ENCODE measurements around the gene NMRK1. TPM values are rescaled to one million over a fixed set of nuclear protein-coding genes. Genes with fewer than 3 reads are reported as not detected.

NMRK1 gene
- total and polyA plus RNA-seq, 2 donors (not counting 1 experiment from before 2014, with no cell fraction given) = 10.1 TPM

DNA sequence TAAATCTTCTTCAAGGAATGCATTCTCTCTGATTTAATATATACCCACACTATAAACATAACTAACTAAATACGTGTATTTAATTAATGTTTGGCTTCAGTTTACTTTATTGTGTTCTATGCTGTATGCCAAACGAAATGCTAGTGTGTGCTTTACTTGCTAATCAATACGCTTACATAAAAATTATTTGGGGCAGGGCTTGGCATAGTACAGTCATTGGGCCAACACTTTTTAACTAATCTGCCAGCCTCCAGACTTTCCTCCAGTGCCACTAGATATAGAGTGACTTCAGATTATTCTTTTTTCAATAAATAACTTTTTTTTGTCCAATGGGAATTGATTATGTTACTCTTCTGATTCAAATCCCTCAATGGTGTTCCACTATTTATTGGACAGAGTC, 51.2 kb downstream of the NMRK1 start:
- CTCF ChIA-PET = no interaction called here
- 100% methylated on average over 1 of the region's 3 CpGs for WGBS (ENCODE audit: insufficient coverage)

DNA sequence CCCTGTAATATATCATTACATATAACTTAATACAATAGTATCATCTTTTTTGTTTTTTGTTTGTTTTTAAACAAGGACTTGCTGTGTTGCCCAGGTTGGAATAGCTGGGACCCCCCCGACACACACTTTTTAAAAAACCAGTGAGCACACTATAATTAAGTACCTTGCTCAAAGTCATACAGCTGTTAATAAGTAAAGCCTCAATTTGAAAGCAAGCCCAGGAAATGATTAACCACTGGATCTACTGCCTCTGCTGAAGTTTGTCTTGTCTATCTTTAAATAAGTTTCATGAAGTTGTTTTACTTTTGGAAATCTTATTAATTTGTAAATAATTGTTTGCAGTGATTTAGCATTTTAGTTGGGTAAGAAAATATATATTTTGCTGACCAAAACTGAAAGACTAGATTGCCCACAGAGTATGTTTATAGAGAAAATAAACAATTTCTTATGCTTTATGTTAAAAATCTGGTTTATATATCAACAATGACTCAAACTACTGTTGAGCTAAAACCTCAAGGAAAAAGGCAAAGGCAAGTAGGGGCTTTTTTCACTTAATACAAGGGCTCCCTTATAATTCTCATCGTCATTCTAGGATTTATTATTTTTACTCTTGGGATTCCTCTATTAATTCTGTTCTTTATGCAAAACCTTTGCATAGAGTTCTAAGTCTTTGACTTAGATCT, 54.0 kb downstream of the NMRK1 start:
- H3K27ac ChIP-seq (ENCODE audit: low read length in 2 of 2) = no peak overlapping the region
- WGBS (ENCODE audit: insufficient coverage) = no CpG with 5 or more reads among the region's 2 CpGs
- H3K4me1 ChIP-seq (ENCODE audit: control insufficient read depth in 2 of 2, insufficient read depth in 2 of 2, low read length in 2 of 2) = peaks cover 0 to 2% of the 10 kb centered on the region in 2 donors
- no peaks in the 10 kb centered on the region for H4K20me1 ChIP-seq (ENCODE audit: control insufficient read depth, insufficient read depth, low read length, poor library complexity, severe bottlenecking)
- H3K9me3 Mint-ChIP-seq (ENCODE audit: insufficient read depth) = no peaks in the 10 kb centered on the region
- DNase-seq (no peak), ATAC-seq (ENCODE audit: low read depth) (no peak)
- no peak overlapping the region for H3K9ac ChIP-seq (ENCODE audit: low read length)
- H3K27me3 Mint-ChIP-seq = peaks cover 10% of the 10 kb centered on the region
- intact Hi-C loops (cut with micrococcal nuclease) = no loop called here
- CTCF ChIA-PET = interaction anchor here (1.3 kb wide), 1 partner anchor 42 kb away, joined by 3 read pairs; no protein-coding TSS in a partner anchor
- no peak overlapping the region for H2AFZ ChIP-seq (ENCODE audit: insufficient read depth, low read depth, low read length, poor library complexity, severe bottlenecking)
- no peak overlapping the region for H3K27ac Mint-ChIP-seq
- H3K4me2 ChIP-seq (replicated peaks; ENCODE audit: low read depth, low read length, poor library complexity, severe bottlenecking) = no peak overlapping the region
- H3K4me3 Mint-ChIP-seq = no peak overlapping the region
- POLR2A ChIA-PET = no interaction called here
- H3K9me3 ChIP-seq (ENCODE audit: control extremely low read depth in 1 of 3, control insufficient read depth in 2 of 3, insufficient read depth in 1 of 3, low read length in 2 of 3) = no peaks in the 10 kb centered on the region
- TF ChIP-seq EZH2 (IDR thresholded peaks at IDR 0.05; ENCODE audit: borderline replicate concordance, insufficient read depth, low read depth, low read length, poor library complexity, severe bottlenecking) = no peak
- no peak for TF ChIP-seq CTCF (IDR thresholded peaks at IDR 0.05)
- no peaks in the 10 kb centered on the region for H3K36me3 ChIP-seq (replicated peaks in 1 of 2; ENCODE audit: control extremely low read depth in 1 of 2, control insufficient read depth in 1 of 2, extremely low read depth in 1 of 2, insufficient read depth in 2 of 2, low read length in 1 of 2)
- H3K4me3 ChIP-seq (ENCODE audit: control extremely low read depth in 1 of 5, extremely low read depth in 1 of 5, insufficient read depth in 1 of 5, low read depth in 2 of 5, low read length in 4 of 5) = no peak overlapping the region
- no peaks in the 10 kb centered on the region for H3K27me3 ChIP-seq (replicated peaks in 1 of 4; ENCODE audit: control extremely low read depth in 1 of 4, control insufficient read depth in 3 of 4, insufficient read depth in 4 of 4, low read length in 3 of 4)
- no peaks in the 10 kb centered on the region for H3K79me2 ChIP-seq (ENCODE audit: control insufficient read depth, insufficient read depth, low read length)
- H3K4me1 Mint-ChIP-seq = no peaks in the 10 kb centered on the region

More for the DNA sequence above, 51.2 kb downstream of the NMRK1 start:
- DNase-seq (no peak), ATAC-seq (ENCODE audit: low read depth) (no peak)
- H2AFZ ChIP-seq (ENCODE audit: insufficient read depth, low read depth, low read length, poor library complexity, severe bottlenecking) = no peak overlapping the region
- no peaks in the 10 kb centered on the region for H3K4me1 ChIP-seq (ENCODE audit: control insufficient read depth in 2 of 2, insufficient read depth in 2 of 2, low read length in 2 of 2)
- no peak for TF ChIP-seq EZH2 (IDR thresholded peaks at IDR 0.05; ENCODE audit: borderline replicate concordance, insufficient read depth, low read depth, low read length, poor library complexity, severe bottlenecking)
- no peaks in the 10 kb centered on the region for H3K36me3 ChIP-seq (replicated peaks in 1 of 2; ENCODE audit: control extremely low read depth in 1 of 2, control insufficient read depth in 1 of 2, extremely low read depth in 1 of 2, insufficient read depth in 2 of 2, low read length in 1 of 2)
- no peaks in the 10 kb centered on the region for H3K9me3 Mint-ChIP-seq (ENCODE audit: insufficient read depth)
- no peaks in the 10 kb centered on the region for H4K20me1 ChIP-seq (ENCODE audit: control insufficient read depth, insufficient read depth, low read length, poor library complexity, severe bottlenecking)
- intact Hi-C loops (cut with micrococcal nuclease) = no loop called here
- H3K27me3 Mint-ChIP-seq = peaks cover 10% of the 10 kb centered on the region
- H3K9me3 ChIP-seq (ENCODE audit: control extremely low read depth in 1 of 3, control insufficient read depth in 2 of 3, insufficient read depth in 1 of 3, low read length in 2 of 3) = no peaks in the 10 kb centered on the region
- H3K4me2 ChIP-seq (replicated peaks; ENCODE audit: low read depth, low read length, poor library complexity, severe bottlenecking) = no peak overlapping the region
- H3K4me3 Mint-ChIP-seq = no peak overlapping the region
- no peak overlapping the region for H3K4me3 ChIP-seq (ENCODE audit: control extremely low read depth in 1 of 5, extremely low read depth in 1 of 5, insufficient read depth in 1 of 5, low read depth in 2 of 5, low read length in 4 of 5)
- H3K27ac Mint-ChIP-seq = no peak overlapping the region
- no peaks in the 10 kb centered on the region for H3K27me3 ChIP-seq (replicated peaks in 1 of 4; ENCODE audit: control extremely low read depth in 1 of 4, control insufficient read depth in 3 of 4, insufficient read depth in 4 of 4, low read length in 3 of 4)
- no peak overlapping the region for H3K9ac ChIP-seq (ENCODE audit: low read length)
- H3K79me2 ChIP-seq (ENCODE audit: control insufficient read depth, insufficient read depth, low read length) = no peaks in the 10 kb centered on the region
- POLR2A ChIA-PET = no interaction called here
- peaks cover 3% of the 10 kb centered on the region for H3K4me1 Mint-ChIP-seq
- H3K27ac ChIP-seq (ENCODE audit: low read length in 2 of 2) = no peak overlapping the region
